Mesothelial cell of epicardium (in vitro differentiated cells): ENCODE measurements around the gene ETFBKMT. TPM values are rescaled to one million over a fixed set of nuclear protein-coding genes. Genes with fewer than 3 reads are reported as not detected.

Experiments
- DNase-seq, 2 experiments: peaks; one replicate each; pipeline ENCODE4 v3.0.0; 2021; ENCODE audit warnings: low spot score in 2 of 2; ENCODE audit not compliant: unreplicated experiment in 2 of 2
- H3K27ac Mint-ChIP-seq: 2 replicates; pipeline ENCODE4 v1.8.0; 2021; ENCODE audit warnings: mixed read lengths
- H3K27me3 Mint-ChIP-seq: 2 replicates; pipeline ENCODE4 v1.8.0; 2021; ENCODE audit warnings: low read depth, mixed read lengths
- H3K36me3 Mint-ChIP-seq: 2 replicates; pipeline ENCODE4 v1.8.0; 2021; ENCODE audit warnings: mixed read lengths
- H3K4me1 Mint-ChIP-seq: 2 replicates; pipeline ENCODE4 v1.8.0; 2021; ENCODE audit warnings: mixed read lengths
- H3K4me3 Mint-ChIP-seq: 2 replicates; pipeline ENCODE4 v1.8.0; 2021; ENCODE audit warnings: mild to moderate bottlenecking, moderate library complexity, mixed read lengths
- H3K9me3 Mint-ChIP-seq: 2 replicates; pipeline ENCODE4 v1.8.0; 2021; ENCODE audit warnings: mixed read lengths
- CTCF ChIP-seq: fragments of 200-600 bp; sonication (generic); IDR thresholded peaks from one replicate; pipeline ENCODE4 v1.5.0; 2021; ENCODE audit warnings: antibody characterized with exemption; ENCODE audit not compliant: unreplicated experiment
- total RNA-seq: library from RNA; stranded (reverse); gene quantifications from 3 replicates; pipeline ENCODE4 v1.2.1, GENCODE V29; 2021

The ETFBKMT gene
- total RNA-seq, 1 donor from 2014 or later, result 2.6 TPM

DNA sequence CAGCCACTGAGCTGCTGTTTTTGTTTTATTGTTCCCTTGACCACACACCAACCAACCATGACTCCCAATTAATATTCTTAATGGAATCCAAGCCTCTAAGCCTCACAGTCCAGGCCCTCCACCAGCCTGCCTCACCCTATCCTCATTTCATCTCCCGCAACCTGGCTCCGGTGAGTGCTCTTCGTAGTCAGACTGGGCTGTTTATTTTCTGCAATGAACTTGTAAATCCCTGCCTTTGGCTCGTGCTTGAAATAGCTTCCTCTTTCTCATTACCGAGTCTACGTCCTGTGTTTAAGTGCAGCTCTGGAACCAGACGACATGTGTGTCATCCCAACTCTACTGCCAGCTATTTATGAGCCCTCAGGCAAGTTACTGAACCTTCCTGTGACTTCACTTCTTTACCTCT lies 12.4 kb upstream of the ETFBKMT start:
- no peaks in the 10 kb centered on the region for H3K9me3 Mint-ChIP-seq
- TF ChIP-seq CTCF, result no peak
- no peaks in the 10 kb centered on the region for H3K36me3 Mint-ChIP-seq
- peaks cover 13% of the 10 kb centered on the region for H3K4me1 Mint-ChIP-seq
- DNase-seq, result no peak
- H3K4me3 Mint-ChIP-seq, result no peak overlapping the region
- H3K27me3 Mint-ChIP-seq, result no peaks in the 10 kb centered on the region
- H3K27ac Mint-ChIP-seq, result peak overlapping the region; percentile 1

GRCh38 chr12:31650918-31651317 lies 8.6 kb upstream of the ETFBKMT start:
- peaks cover 21% of the 10 kb centered on the region for H3K4me1 Mint-ChIP-seq
- TF ChIP-seq CTCF, result no peak
- H3K4me3 Mint-ChIP-seq, result no peak overlapping the region
- no peaks in the 10 kb centered on the region for H3K9me3 Mint-ChIP-seq
- DNase-seq, result no peak
- no peaks in the 10 kb centered on the region for H3K36me3 Mint-ChIP-seq
- H3K27me3 Mint-ChIP-seq, result no peaks in the 10 kb centered on the region
- no peak overlapping the region for H3K27ac Mint-ChIP-seq

DNA sequence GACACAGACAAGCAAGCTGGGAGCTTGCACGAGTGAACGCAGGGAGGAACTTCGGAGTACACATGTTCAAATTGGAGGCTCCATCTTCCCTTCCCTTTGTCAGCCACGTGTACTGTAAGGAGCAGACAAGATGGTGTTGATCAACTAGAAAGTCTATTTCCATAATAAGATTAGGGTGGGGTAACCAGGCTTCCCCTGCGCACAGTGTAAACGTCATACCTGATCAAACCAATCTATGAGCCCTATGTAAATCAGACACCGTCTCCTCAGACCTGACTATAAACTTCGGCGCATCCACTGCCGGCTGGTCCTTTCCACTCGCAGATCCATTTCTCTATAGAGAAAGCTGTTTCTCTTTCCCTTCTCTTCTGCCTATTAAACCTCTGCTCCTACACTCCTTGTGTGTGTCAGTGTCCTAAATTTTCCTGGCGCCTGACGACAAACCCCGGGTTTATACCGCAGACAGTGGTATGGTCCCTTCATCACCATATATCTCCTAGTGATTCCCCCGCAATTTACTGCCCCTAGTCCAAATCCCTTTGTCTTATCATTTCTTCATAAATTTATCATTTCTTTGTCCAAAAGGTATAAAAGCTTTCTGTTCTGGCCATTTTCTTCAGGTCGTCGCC lies 7.5 kb upstream of the ETFBKMT start:
- H3K4me3 Mint-ChIP-seq, result no peak overlapping the region
- H3K27me3 Mint-ChIP-seq, result no peaks in the 10 kb centered on the region
- no peak for TF ChIP-seq CTCF
- H3K4me1 Mint-ChIP-seq, result peaks cover 20% of the 10 kb centered on the region
- H3K36me3 Mint-ChIP-seq, result no peaks in the 10 kb centered on the region
- no peak for DNase-seq
- H3K27ac Mint-ChIP-seq, result no peak overlapping the region
- H3K9me3 Mint-ChIP-seq, result no peaks in the 10 kb centered on the region

- Mint-ChIP-seq H3K4me3 (no peak overlapping the region), H3K4me1 (peaks cover 27% of the 10 kb centered on the region), H3K27ac (no peak overlapping the region), H3K9me3 (no peaks in the 10 kb centered on the region), H3K36me3 (no peaks in the 10 kb centered on the region), H3K27me3 (no peaks in the 10 kb centered on the region)
- no peak for DNase-seq
- no peak for TF ChIP-seq CTCF
Observed at GRCh38 chr12:31655208-31655607, 4.3 kb upstream of the ETFBKMT start.

- Mint-ChIP-seq H3K9me3 (no peaks in the 10 kb centered on the region), H3K27me3 (no peaks in the 10 kb centered on the region), H3K27ac (no peak overlapping the region), H3K4me3 (no peak overlapping the region), H3K36me3 (no peaks in the 10 kb centered on the region), H3K4me1 (peaks cover 27% of the 10 kb centered on the region)
- TF ChIP-seq CTCF, result no peak
- DNase-seq, result no peak
Observed at GRCh38 chr12:31655792-31656191, 3.7 kb upstream of the ETFBKMT start.
